Gastrocnemius medialis (tissue), 4 donors: ENCODE data around the gene SPOCK1. TPM values are rescaled to one million over a fixed set of nuclear protein-coding genes. Genes with fewer than 3 reads are reported as not detected.

Experiments used
- ATAC-seq, 2 donors: fragments of 150-250 bp; one replicate each; pipeline ENCODE4 v1.9.1; 2016
- DNase-seq, 2 donors: peaks; one replicate each; pipeline ENCODE4 v3.0.0-alpha.2; 2019
- H3K27ac ChIP-seq, 4 donors: fragments of 200-600 bp; sonication (generic); 1 replicate in 1 of 4; 2 replicates in 3 of 4; pipeline ENCODE4 v1.5.1; 2016 to 2018; ENCODE audit warnings: mild to moderate bottlenecking in 2 of 4, moderate library complexity in 1 of 4
- H3K27me3 ChIP-seq, 3 donors: fragments of 200-600 bp; sonication (generic) in 2 of 3; 1 replicate in 1 of 3; 2 replicates in 2 of 3; pipeline versions ENCODE4 v1.5.1 to v1.6.0; 2016 to 2019; ENCODE audit warnings: mild to moderate bottlenecking in 1 of 3, moderate library complexity in 1 of 3
- H3K36me3 ChIP-seq, 2 donors: fragments of 200-600 bp; sonication (generic) in 1 of 2; one replicate each; pipeline ENCODE4 v1.5.1; 2017 to 2018
- H3K4me1 ChIP-seq, 2 donors: fragments of 200-600 bp; sonication (generic) in 1 of 2; one replicate each; pipeline ENCODE4 v1.5.1; 2016 to 2017; ENCODE audit warnings: mild to moderate bottlenecking in 2 of 2
- H3K4me3 ChIP-seq, 4 donors: fragments of 200-600 bp; sonication (generic) in 3 of 4; 1 replicate in 1 of 4; 2 replicates in 3 of 4; pipeline ENCODE4 v1.5.1; 2016 to 2019; ENCODE audit warnings: mild to moderate bottlenecking in 2 of 4
- H3K9me3 ChIP-seq, 3 donors: fragments of 200-600 bp; sonication (generic) in 2 of 3; 1 replicate in 1 of 3; 2 replicates in 2 of 3; pipeline ENCODE4 v1.5.1; 2016 to 2019
- POLR2A ChIP-seq, 2 donors: fragments of 450-650 bp; IDR thresholded peaks; one replicate each; pipeline ENCODE4 v1.6.1; 2017; ENCODE audit warnings: antibody characterized with exemption in 2 of 2, mild to moderate bottlenecking in 2 of 2, moderate library complexity in 2 of 2
- in situ Hi-C, 4 donors: fragments of 200-750 bp; cut with MboI; loops; one replicate each; pipeline versions ENCODE4 v1.15.0 to v1.8.0; 2017; ENCODE audit warnings: low sequenced_read_pairs in 4 of 4
- intact Hi-C: fragments of 100-400 bp; cut with DNase I; formaldehyde crosslinking; loops from one replicate; pipeline ENCODE4 v1.15.1; 2023; ENCODE audit warnings: low total_unique reads
- total RNA-seq, 4 donors: library from RNA; depleted of rRNA; stranded (reverse); fragments of >200 nt; gene quantifications; one replicate each; pipeline versions ENCODE4 v1.1.0 to v1.2.3, GENCODE V29; 2016
- TF ChIP-seq, protein P1 (sequence below), 5 experiments: fragments of 450-650 bp in 3 of 5; fragments of 200-600 bp in 2 of 5; sonication (generic) in 2 of 5; IDR thresholded peaks in 4 of 5; conservative IDR thresholded peaks in 1 of 5; 1 replicate in 4 of 5; 2 replicates in 1 of 5; pipeline ENCODE4 v1.5.1; 2016 to 2019; ENCODE audit warnings: antibody characterized with exemption in 5 of 5, mild to moderate bottlenecking in 3 of 5, moderate library complexity in 3 of 5

Gene SPOCK1
- total RNA-seq, 4 donors from 2014 or later: 5.8 to 33.8 (median 25.3) TPM

DNA sequence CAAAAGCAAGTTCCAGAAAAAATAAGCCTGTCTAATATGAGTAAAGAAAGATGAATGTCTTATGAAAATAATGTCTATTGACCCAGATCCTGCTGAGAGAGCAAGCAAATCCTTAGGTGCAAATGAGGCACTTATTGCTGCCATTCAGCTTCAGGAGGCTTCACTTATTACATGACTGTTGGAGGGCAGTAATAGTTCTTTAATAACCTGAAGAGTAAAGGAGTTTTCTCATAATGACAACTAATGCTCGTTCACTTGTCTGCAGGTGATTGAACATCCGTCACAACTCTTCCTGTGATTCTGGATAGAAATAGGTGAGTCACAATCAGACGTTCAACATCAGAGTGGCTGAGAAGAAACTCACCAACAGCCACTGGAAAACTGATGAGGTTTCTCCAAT lies 58.3 kb downstream of the SPOCK1 start:
- TF ChIP-seq POLR2A (IDR thresholded peaks at IDR 0.05): no peak
- TF ChIP-seq, protein P1, sequence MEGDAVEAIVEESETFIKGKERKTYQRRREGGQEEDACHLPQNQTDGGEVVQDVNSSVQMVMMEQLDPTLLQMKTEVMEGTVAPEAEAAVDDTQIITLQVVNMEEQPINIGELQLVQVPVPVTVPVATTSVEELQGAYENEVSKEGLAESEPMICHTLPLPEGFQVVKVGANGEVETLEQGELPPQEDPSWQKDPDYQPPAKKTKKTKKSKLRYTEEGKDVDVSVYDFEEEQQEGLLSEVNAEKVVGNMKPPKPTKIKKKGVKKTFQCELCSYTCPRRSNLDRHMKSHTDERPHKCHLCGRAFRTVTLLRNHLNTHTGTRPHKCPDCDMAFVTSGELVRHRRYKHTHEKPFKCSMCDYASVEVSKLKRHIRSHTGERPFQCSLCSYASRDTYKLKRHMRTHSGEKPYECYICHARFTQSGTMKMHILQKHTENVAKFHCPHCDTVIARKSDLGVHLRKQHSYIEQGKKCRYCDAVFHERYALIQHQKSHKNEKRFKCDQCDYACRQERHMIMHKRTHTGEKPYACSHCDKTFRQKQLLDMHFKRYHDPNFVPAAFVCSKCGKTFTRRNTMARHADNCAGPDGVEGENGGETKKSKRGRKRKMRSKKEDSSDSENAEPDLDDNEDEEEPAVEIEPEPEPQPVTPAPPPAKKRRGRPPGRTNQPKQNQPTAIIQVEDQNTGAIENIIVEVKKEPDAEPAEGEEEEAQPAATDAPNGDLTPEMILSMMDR (IDR thresholded peaks at IDR 0.05 in 4 of 5, conservative IDR thresholded peaks at IDR 0.05 in 1 of 5): no peak
- in situ Hi-C loops: no loop called here
- no peak overlapping the region for H3K27ac ChIP-seq
- no peaks in the 10 kb centered on the region for H3K9me3 ChIP-seq
- H3K4me1 ChIP-seq: no peaks in the 10 kb centered on the region
- ATAC-seq (no peak), DNase-seq (no peak)
- H3K27me3 ChIP-seq: no peaks in the 10 kb centered on the region
- no peak overlapping the region for H3K4me3 ChIP-seq
- H3K36me3 ChIP-seq: no peaks in the 10 kb centered on the region
- intact Hi-C loops: no loop called here

DNA sequence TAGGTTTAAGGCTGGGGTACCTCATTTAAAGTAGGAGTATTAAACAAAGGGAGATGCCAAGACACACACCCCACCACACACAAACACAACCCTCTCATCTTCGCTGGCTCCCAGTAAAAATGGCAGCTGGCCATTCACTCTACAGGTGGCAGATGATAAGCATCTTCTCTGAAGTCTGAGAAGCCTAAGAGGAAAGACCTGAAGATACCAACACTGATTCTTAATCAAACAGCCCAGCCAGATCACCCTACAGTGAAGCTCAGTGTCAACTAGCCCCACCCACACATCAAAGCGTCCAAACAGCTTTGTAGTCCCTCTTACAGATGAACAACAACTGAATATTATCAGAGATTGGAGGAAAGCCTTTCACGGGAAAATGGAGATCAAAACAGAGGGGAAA lies 59.5 kb downstream of the SPOCK1 start:
- Histone ChIP-seq H3K36me3 (no peaks in the 10 kb centered on the region), H3K9me3 (no peaks in the 10 kb centered on the region), H3K4me3 (no peak overlapping the region), H3K27ac (no peak overlapping the region), H3K4me1 (no peaks in the 10 kb centered on the region), H3K27me3 (no peaks in the 10 kb centered on the region)
- TF ChIP-seq POLR2A (IDR thresholded peaks at IDR 0.05): no peak
- TF ChIP-seq, protein P1 (IDR thresholded peaks at IDR 0.05 in 4 of 5, conservative IDR thresholded peaks at IDR 0.05 in 1 of 5): no peak
- no peak for DNase-seq
- in situ Hi-C loops (no loop called here), intact Hi-C loops (no loop called here)
- no peak for ATAC-seq

DNA sequence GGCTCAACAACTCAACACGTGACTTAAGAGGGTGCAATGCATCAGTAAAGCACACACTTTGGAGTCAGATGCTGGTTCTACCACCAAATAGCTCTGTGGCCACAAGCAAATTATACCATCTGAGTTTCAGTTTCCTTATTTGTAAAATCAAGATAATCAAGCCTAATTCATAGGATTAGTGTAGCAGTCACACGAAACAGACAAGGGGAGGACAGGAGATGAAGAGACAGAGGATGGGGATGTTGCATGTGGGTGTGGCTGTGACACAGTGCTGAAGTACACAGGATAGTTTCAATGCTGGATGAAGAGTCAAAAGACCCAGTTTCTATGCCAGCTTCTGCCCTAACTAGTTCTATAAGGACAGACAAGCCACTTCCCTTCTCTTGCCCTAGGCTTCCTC lies 60.2 kb downstream of the SPOCK1 start:
- TF ChIP-seq, protein P1 (IDR thresholded peaks at IDR 0.05 in 4 of 5, conservative IDR thresholded peaks at IDR 0.05 in 1 of 5): no peak
- no peak for TF ChIP-seq POLR2A (IDR thresholded peaks at IDR 0.05)
- intact Hi-C loops: no loop called here
- ATAC-seq (no peak), DNase-seq (no peak)
- no peaks in the 10 kb centered on the region for H3K9me3 ChIP-seq
- in situ Hi-C loops: no loop called here
- H3K4me3 ChIP-seq: no peak overlapping the region
- H3K36me3 ChIP-seq: no peaks in the 10 kb centered on the region
- H3K27me3 ChIP-seq: no peaks in the 10 kb centered on the region
- no peak overlapping the region for H3K27ac ChIP-seq
- H3K4me1 ChIP-seq: no peaks in the 10 kb centered on the region

DNA sequence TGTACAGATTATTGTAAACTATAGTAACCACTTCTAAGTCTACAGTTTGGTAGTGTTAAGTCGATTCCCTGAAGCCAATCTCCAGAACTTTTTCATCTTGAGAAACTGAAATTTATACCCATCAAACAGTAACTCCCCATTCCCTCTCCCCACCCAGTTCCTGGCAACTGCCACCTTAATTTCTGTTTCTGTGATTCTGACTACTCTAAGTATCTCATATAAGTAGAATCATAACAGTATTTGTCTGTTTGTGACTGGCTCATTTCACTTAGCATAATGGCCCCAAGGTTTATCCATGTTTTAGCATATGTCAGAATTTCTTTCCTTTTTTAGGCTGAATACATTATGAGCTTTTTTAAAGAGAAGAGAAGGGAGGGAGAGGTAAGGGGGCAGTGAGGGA lies 61.4 kb downstream of the SPOCK1 start:
- H3K4me3 ChIP-seq: no peak overlapping the region
- H3K9me3 ChIP-seq: no peaks in the 10 kb centered on the region
- no peak for DNase-seq
- H3K27me3 ChIP-seq: no peaks in the 10 kb centered on the region
- no peaks in the 10 kb centered on the region for H3K36me3 ChIP-seq
- H3K27ac ChIP-seq: no peak overlapping the region
- intact Hi-C loops: no loop called here
- no peaks in the 10 kb centered on the region for H3K4me1 ChIP-seq
- no peak for ATAC-seq
- TF ChIP-seq, protein P1 (IDR thresholded peaks at IDR 0.05 in 4 of 5, conservative IDR thresholded peaks at IDR 0.05 in 1 of 5): no peak
- TF ChIP-seq POLR2A (IDR thresholded peaks at IDR 0.05): no peak
- in situ Hi-C loops: no loop called here

DNA sequence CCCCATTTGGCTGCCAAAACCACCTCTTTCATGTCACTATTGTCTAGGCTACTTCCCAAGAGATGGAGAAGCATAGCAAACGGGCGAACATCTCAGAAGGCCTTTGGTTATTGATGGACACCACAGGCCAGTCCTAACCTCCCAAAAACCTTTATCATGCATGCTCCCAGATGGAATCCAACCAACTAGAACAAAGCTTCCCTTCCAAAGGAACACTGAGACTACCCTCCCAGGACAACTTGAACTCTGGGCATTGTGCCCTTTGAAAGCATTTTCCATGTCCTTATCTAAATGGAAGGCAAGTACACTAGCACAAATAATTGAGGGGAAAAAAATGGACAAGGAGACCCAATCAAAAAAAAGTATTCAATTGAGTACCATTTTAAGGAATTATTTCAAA lies 65.6 kb downstream of the SPOCK1 start:
- no peak overlapping the region for H3K4me3 ChIP-seq
- in situ Hi-C loops (no loop called here), intact Hi-C loops (no loop called here)
- no peaks in the 10 kb centered on the region for H3K27me3 ChIP-seq
- TF ChIP-seq, protein P1 (IDR thresholded peaks at IDR 0.05 in 4 of 5, conservative IDR thresholded peaks at IDR 0.05 in 1 of 5): no peak
- TF ChIP-seq POLR2A (IDR thresholded peaks at IDR 0.05): no peak
- no peak overlapping the region for H3K27ac ChIP-seq
- no peaks in the 10 kb centered on the region for H3K36me3 ChIP-seq
- no peaks in the 10 kb centered on the region for H3K4me1 ChIP-seq
- DNase-seq: no peak
- no peak for ATAC-seq
- no peaks in the 10 kb centered on the region for H3K9me3 ChIP-seq
